Gastroesophageal sphincter (tissue), 3 donors: ENCODE results near the gene DEFB131A.
"Not testable (repeated sequence)": the region's sequence is repeated elsewhere in the genome, so short reads cannot be mapped to it uniquely, and the experiment has no call there.

Experiments
- EP300 ChIP-seq: sonication (generic); formaldehyde crosslinking; IDR thresholded peaks from one replicate; pipeline ENCODE4 v1.6.1; 2017; ENCODE audit warnings: antibody characterized with exemption, mild to moderate bottlenecking
- POLR2A ChIP-seq, 2 donors: fragments of 450-650 bp; IDR thresholded peaks; one replicate each; pipeline ENCODE4 v1.6.1; 2017; ENCODE audit warnings: antibody characterized with exemption in 2 of 2, mild to moderate bottlenecking in 2 of 2, moderate library complexity in 1 of 2
- POLR2AphosphoS5 ChIP-seq: sonication (generic); formaldehyde crosslinking; IDR thresholded peaks from one replicate; pipeline ENCODE4 v1.6.1; 2017; ENCODE audit warnings: antibody characterized with exemption
- TF ChIP-seq, protein P1 (sequence below), 4 experiments: fragments of 200-600 bp in 2 of 4; fragments of 450-650 bp in 2 of 4; sonication (generic) in 1 of 4; IDR thresholded peaks; one replicate each; pipeline ENCODE4 v1.5.1; 2017 to 2019; ENCODE audit warnings: antibody characterized with exemption in 4 of 4, mild to moderate bottlenecking in 2 of 4, moderate library complexity in 2 of 4

DNA sequence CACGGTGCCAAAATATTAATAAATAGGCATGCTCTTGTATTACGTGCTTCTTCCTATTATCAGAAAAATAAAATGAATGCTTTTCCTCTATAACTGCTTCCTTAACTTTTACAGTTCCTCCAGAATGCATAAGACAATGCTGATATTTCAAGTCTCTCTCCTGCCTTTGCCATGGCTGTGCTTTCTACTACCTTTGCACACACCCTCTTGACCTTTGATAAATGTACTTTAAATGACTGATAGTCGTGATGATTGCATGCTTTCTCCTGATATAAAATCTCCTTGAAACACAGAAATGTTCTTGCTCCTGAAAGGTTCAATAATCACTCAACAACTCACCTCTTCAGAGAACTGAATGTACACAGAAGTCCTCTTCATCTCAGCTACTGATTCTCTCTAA, at the start of gene DEFB131A:
- TF ChIP-seq, protein P1, sequence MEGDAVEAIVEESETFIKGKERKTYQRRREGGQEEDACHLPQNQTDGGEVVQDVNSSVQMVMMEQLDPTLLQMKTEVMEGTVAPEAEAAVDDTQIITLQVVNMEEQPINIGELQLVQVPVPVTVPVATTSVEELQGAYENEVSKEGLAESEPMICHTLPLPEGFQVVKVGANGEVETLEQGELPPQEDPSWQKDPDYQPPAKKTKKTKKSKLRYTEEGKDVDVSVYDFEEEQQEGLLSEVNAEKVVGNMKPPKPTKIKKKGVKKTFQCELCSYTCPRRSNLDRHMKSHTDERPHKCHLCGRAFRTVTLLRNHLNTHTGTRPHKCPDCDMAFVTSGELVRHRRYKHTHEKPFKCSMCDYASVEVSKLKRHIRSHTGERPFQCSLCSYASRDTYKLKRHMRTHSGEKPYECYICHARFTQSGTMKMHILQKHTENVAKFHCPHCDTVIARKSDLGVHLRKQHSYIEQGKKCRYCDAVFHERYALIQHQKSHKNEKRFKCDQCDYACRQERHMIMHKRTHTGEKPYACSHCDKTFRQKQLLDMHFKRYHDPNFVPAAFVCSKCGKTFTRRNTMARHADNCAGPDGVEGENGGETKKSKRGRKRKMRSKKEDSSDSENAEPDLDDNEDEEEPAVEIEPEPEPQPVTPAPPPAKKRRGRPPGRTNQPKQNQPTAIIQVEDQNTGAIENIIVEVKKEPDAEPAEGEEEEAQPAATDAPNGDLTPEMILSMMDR (IDR thresholded peaks at IDR 0.05), result not testable (repeated sequence)
- not testable (repeated sequence) for TF ChIP-seq POLR2A (IDR thresholded peaks at IDR 0.05); EP300; POLR2AphosphoS5
